HG03175 (cell line): ENCODE results near the gene P3H3.

Experiments used
- ATAC-seq: cut with Tn5 transposase; IDR thresholded peaks from one replicate; pipeline ENCODE4 v1.9.1; 2021; ENCODE audit warnings: mild to moderate bottlenecking, moderate library complexity; ENCODE audit not compliant: unreplicated experiment

The P3H3 gene

GRCh38 chr12:6827982-6828780, at the start of gene P3H3:
Gene P3H3, plus strand, starts transcription at chr12:6828407. Its CDS starts 34 bp downstream, at chr12:6828441.
- ATAC-seq, result no peak

GRCh38 chr12:6778574-6779550, 49.3 kb upstream of the P3H3 start:
- ATAC-seq, result peak; percentile 81

GRCh38 chr12:6779708-6780432, 48.3 kb upstream of the P3H3 start:
- ATAC-seq, result no peak

GRCh38 chr12:6780573-6780972, 47.6 kb upstream of the P3H3 start:
- ATAC-seq, result no peak

GRCh38 chr12:6782119-6782518, 46.1 kb upstream of the P3H3 start:
- no peak for ATAC-seq

- no peak for ATAC-seq
These were observed 45.2 kb upstream of the P3H3 start for GRCh38 chr12:6782850-6783566.

GRCh38 chr12:6783828-6784227, 44.4 kb upstream of the P3H3 start:
- ATAC-seq, result no peak

GRCh38 chr12:6784296-6784695, 43.9 kb upstream of the P3H3 start:
- no peak for ATAC-seq

GRCh38 chr12:6784761-6785160, 43.4 kb upstream of the P3H3 start:
- no peak for ATAC-seq

- ATAC-seq, result no peak
These were observed 41.7 kb upstream of the P3H3 start for GRCh38 chr12:6786416-6787094.

- no peak for ATAC-seq
These were observed 40.9 kb upstream of the P3H3 start for GRCh38 chr12:6787309-6787708.

- ATAC-seq, result no peak
These were observed 39.0 kb upstream of the P3H3 start, which contains the start of gene CD4 for GRCh38 chr12:6788972-6789924. Gene CD4, plus strand, starts transcription at chr12:6789528. Its CDS starts 10,611 bp downstream, at chr12:6800139.

- ATAC-seq, result no peak
These were observed 37.6 kb upstream of the P3H3 start for GRCh38 chr12:6790496-6791150.

- no peak for ATAC-seq
These were observed 36.2 kb upstream of the P3H3 start for GRCh38 chr12:6791931-6792520.

- ATAC-seq, result no peak
These were observed 35.5 kb upstream of the P3H3 start for GRCh38 chr12:6792522-6793201.

- no peak for ATAC-seq
These were observed 33.1 kb upstream of the P3H3 start for GRCh38 chr12:6795088-6795487.

- ATAC-seq, result no peak
These were observed 31.6 kb upstream of the P3H3 start for GRCh38 chr12:6796576-6796975.
